GM21529 (cell line): Measurements from ENCODE around the gene NLK.
"Not testable (repeated sequence)": the region's sequence is repeated elsewhere in the genome, so short reads cannot be mapped to it uniquely, and the experiment has no call there.

Experiments
- ATAC-seq: cut with Tn5 transposase; IDR thresholded peaks from one replicate; pipeline ENCODE4 v1.9.1; 2021; ENCODE audit not compliant: unreplicated experiment

The NLK gene

DNA sequence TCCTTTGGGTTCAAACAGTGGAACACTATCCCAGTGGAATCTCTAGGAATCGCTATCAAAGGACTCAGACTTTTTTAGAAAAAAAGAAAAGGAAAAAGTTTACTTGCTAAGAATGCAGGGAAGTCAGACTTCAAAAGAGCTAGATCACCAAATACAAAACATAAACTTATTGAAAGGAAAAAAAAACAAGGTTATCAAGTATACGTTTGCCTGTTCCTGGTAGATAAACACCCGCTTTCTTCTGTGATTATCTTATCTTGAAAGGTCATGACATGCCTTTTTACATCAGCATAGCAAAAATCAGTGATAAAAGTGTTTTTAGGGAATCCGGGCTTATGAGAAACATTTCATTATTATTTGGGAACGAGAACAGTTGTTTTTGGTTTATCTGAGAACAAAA, 147.2 kb downstream of the NLK start:
- ATAC-seq = no peak

DNA sequence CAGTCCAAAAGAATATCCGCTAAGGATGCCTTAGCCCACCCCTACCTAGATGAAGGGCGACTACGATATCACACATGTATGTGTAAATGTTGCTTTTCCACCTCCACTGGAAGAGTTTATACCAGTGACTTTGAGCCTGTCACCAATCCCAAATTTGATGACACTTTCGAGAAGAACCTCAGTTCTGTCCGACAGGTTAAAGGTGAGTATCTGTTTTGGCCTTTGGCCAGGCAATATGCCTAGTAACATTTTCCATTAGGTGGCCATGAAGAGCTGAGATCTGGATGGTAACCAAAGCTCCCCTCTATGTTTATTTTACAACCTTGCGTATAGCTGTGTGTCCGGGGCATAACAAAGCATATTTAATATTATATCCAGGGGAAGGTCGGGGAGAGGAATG, 148.5 kb downstream of the NLK start:
- no peak for ATAC-seq

DNA sequence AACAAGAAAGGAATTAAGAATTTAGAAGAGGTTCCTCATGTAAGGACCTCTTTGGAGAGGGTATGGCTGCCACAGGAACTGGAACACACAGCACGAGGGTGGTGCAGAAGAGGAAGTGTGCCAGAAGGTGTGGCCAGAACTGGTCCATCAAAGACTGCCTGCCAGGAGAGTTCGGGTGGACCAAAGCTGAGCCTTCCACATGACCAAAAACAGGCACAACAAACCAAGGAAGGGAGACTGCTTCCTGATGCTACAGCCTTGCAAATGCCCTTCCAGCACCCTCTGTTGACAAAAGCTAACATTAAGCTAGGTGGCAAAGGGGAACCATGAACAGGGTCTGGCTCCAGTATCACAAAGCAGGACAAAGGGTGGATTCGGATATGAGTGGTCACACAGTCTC, 150.8 kb downstream of the NLK start:
- ATAC-seq = no peak

DNA sequence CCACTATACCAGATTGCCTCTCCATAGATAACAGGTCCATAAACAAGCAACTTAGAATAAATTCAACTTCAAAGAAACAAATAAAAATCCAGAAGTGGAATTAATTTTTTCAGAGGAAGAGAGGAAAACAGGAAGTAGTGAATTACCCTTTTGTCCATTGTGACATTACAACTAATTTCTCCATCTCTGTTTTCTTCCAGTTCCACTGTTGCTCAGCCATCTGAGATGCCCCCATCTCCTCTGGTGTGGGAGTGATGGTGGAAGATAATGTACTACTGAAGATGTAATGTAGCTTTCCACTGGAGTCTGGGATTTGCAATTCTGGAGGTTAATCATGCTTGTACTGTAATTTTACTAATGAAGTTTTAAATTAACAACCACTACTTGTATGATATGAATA, 151.9 kb downstream of the NLK start:
- ATAC-seq = no peak

DNA sequence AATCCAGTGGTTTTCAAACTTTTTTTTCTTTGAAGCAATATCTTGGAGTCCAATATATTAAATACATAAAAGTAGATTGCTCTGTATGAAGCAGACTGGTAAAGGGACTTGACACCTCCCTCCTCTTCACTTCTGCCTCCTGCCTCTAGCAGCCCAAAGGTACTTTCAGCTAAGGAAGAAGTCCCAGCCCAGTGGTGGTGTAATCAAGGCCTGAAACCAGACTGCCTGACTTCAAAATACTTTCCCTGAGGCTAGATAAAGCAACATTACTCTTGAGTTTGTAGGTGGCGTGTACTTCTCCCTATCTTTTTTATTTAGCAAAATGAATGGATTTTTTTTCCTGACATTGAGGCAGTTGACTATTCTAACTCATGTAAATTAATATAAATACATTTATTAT, 154.2 kb downstream of the NLK start:
- no peak for ATAC-seq

DNA sequence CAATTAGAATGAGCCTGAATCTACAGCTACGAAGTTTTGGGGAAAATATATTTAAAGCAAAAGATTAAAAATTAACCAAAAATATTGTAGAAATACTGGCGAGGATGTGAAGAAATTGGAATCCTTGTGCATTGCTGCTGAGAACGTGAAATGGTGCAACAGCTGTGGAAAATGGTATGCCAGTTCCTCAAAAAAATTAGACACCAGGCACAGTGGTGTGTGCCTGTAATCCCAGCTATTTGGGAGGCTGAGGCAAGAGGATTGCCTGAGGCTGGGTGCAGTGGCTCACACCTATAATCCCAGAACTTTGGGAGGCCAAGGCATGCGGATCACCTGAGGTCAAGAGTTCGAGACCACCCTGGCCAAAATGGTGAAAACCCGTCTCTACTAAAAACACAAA, 156.6 kb downstream of the NLK start:
- no peak for ATAC-seq

DNA sequence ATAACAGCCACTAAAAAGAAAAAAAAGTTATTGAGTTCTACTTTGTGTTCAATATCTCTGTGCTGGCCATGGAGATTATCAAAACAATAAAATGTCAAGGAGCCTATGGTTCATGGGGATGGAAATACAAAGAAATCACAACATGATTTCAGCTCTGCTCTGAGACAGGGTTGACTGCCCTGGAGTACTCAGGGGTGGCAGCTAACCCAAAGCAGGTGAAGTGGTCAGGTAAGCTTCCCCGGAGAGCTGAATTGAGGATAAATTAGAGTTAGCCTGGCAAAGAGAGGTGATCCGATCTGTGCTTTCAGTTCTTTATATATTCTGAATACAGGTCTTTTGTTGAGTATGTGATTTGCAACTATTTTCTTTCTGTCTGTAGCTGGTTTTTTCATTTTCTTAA, 157.3 kb downstream of the NLK start:
- no peak for ATAC-seq

DNA sequence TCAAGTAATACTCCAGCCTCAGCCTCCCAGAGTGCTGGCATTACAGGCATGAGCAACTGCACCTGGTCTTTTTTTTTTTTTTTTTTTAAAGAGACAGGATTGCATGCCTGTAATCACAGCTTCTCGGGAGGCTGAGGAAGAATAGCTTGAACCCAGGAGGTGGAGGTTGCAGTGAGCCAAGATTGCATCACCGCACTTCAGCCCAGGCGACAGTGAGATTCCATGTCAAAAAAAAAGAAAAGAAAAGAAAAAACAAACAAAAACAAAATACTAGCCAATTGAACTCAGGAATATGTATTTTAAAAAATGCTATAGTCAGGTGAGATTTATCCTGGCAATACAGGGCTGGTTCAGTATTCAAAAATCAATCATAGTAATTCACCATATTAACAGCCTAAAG, 158.8 kb downstream of the NLK start:
- ATAC-seq = no peak

DNA sequence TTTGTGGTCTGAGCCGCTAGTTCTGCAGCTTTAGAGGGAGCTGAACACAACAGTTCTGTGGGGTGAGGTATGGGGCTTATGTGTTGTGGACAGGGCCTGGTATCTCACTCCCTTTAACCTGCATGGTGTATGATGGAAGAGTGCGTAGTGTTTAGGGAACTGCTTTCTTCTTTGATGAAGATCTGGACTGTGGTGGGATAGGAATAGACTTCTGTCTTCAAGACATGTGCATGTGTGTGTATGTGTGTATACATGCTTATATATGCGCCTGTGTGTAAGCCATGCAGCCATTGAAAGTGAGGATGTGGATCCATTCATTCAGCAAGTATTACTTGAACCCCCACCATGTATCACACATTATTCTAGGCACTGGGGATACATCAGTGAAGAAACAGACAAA, 161.8 kb downstream of the NLK start:
- ATAC-seq = no peak

DNA sequence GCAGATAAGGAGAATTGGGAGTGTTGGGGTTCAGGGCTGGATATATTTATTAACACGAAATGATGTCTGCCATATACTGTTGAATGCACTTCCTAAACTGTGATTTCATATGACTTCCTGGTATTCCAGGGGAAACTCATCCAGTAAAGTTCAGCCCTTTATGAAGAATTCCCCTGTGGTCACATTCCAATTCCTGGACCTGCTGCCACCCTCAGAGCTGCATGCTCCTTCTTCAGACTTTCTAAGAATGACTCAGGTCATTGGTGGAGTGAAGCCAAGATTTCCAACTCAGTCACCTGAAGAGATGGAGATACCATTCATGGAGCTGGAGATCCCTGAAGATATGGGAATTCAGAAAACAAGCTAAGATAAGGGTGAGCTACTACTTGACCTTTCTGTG, 162.3 kb downstream of the NLK start:
- ATAC-seq = no peak

DNA sequence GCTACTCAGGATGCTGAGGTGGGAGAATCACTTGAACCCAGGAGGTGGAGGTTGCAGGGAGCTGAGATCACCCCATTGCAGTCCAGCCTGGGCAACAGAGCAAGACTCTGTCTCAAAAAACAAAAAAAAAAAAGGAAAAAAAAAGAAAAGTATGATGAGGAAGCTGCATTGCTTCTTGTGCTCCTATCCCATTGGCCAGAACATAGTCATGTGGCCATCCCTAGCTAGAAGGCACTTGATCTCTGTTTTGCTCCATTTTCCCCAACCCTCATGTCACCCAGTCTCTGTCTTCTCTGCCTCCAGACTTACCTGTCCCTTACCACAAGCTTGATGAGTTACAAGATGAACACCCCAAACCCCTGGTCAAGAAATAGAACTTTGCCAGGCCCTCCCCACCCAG, 163.8 kb downstream of the NLK start:
- ATAC-seq = no peak

DNA sequence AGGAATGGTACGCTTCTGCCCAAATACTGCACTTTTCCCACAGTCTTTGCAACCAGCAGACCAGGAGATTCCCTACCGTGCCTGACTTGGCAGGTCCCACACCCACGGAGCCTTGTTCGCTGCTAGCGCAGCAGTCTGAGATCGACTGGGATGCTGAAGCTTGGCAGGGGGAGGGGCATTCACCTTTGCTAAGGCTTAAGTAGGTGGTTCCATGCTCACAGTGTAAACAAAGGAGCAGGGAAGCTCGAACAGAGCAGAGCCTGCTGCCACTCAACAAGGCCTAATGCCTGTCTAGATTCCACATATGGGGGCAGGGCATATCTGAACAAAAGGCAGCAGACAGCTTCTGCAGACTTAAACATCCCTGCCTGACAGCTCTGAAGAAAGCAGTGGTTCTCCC, 169.3 kb downstream of the NLK start:
- no peak for ATAC-seq

DNA sequence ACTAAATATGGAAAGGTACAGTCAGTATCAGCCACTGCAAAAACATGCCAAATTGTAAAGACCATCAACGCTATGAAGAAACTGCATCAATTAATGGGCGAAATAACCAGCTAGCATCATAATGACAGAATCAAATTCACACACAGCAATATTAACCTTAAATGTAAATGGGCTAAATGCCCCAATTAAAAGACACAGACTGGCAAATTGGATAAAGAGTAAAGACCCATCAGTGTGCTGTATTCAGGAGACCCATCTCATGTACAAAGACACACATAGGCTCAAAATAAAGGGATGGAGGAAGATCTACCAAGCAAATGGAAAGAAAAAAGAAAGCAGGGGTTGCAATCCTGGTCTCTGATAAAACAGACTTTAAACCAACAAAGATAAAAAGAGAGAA, 171.1 kb downstream of the NLK start:
- ATAC-seq = not testable (repeated sequence)

DNA sequence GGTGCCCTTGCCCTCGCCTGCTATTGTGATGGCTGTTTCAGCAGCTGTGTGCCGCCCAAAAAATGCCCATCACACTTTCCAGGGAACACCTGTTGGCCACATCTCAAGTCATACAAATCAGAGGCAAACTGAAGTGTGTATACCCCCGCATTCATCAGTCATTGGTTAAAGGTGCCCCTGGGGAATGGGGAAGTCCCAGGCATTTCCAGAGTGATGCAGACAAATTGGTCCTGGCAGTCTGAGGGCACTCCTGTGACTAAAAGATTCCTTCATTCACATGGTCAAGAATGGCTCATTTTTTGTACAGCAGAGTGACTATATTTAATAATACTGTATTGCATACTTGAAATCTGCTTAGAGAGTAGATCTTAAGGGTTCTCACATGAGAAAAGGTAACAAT, 173.6 kb downstream of the NLK start:
- no peak for ATAC-seq

DNA sequence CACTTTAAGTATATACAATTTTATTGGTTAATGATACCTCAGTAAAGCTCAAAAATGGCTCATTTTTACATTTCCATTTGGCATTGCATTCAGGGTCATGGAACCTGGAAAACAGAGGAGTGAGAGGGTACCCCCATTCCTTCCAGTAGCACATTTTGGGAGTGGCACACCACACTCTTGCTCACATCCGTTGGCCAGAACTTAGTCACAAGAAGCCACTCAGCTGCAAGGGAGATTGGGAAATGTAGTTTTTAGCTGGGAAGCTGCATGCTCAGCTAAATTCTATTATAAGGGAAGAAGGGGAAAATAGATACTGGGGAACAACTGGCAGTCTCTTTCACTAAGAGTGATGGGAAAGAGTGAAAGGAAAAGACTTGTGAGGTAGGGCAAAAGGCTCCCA, 174.1 kb downstream of the NLK start:
- no peak for ATAC-seq

DNA sequence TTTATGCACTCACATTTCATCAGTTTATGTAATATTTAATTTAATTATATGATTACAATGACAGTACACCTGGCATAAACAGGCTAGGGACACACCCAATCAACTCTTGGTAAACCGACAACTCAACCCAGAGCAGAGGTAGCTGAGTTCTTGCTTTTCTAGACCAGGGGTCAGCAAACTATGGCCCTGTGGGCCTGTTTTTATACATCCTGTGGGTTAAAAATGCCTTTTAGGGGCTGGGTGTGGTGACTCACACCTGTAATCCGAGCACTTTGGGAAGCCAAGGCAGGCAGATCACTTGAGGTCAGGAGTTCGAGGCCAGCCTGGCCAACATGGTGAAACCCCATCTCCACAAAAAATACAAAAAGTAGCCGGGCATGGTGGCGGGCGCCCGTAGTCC, 177.3 kb downstream of the NLK start:
- no peak for ATAC-seq

DNA sequence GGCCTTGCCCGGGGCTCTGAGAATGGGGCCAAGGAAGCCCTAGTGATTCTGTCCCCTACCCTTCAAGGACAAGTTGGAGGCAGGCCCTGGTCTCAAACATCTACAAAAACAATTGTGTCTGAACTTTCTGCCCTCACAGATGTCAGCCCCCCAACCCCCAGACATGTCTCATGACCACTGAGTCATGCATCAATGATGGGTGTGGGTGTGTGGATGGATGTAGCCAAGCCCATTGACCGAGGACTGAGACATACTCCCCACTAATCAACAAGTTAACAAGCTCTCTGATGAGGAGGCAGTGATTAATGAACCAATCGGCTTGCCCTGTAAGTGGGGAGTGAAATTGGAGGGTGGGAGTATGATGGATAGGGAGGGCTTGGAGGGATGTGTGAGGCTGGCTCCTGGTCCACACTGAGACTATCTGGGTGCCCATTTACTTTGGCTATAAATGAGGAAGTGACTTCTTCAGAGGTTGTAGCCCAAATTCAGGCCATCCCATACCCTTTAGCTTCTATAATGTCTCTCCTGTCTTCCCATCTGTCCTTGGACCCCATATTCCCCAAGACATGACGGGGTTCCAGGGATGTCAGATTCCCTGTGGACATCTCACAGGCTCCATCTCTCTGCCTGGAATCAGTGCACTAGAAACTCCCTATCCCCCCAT, 179.4 kb downstream of the NLK start:
- no peak for ATAC-seq

DNA sequence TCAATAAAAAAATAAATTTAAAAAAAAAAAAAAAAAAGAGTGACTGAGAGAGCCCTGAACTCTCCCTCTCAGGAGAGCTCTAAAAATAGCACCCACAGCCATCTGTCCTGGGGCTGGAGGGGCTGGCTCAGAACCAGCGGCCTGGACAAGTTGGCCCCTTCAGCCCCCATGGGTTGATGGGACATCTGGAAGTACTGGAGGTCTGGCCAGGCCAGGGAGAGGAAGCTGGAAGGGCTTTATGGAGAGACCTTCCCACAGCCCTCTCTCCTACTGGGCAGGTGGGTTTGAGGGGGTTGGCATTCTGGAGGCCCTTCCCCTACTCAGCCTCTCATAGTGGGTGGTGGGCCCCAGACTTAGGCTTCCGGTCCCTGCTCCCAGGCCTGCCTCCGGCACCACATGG, 182.8 kb downstream of the NLK start:
- no peak for ATAC-seq

DNA sequence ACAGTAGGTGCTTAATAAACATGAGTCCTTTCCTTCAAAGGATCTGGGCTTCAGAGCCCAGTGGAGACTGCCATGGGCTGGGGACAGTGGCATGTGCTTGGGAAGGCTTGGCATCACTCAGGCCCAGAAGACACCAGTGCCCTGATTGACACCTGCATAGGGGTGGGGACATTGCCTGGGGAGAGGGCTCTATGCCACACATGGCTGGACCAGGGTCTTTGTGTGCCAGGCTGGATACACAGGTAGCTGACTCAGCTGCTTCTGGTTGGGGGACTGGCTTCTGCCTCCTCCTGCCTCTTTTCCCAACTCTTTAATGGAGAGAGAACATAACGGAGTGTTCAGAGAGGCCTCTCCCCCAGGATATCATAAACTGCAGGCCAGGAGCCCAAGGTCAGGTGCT, 183.4 kb downstream of the NLK start:
- ATAC-seq = no peak

DNA sequence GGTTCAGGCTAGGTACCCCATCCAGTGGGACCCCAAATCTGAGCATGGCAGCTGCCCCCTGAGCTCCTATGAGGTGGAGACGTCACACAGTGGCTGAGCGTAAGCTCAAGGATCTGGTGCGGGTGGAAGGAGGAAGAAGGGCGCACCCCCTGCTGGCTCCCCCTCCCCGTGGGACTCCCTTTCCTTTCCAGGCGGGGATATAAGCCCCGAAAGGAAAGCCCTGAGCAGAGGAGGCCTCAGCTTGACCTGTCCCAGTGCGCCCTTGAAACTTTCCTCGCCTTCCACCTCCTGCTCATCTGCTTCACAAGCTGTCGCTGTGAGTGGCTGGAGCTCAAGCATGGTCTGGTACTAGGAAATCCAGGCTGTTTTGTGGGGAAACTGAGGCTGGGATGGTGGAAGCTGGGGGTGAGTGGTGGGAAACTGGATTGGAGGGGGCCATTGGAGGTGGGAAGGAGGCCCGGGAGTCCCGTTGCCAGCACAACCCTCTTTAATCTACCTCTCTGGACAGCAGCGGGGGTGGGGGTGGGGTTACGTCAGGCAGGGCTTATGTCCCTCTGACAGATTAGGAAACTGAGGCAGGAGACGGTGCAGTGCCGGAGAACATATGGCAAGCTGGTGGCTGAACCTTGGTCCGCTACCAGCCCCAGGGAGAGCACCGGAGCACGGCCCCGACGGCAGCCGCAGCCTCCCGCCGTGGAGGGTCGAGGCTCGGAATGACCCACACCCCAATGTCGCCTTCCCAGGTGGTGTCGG, 184.3 kb downstream of the NLK start:
- no peak for ATAC-seq

DNA sequence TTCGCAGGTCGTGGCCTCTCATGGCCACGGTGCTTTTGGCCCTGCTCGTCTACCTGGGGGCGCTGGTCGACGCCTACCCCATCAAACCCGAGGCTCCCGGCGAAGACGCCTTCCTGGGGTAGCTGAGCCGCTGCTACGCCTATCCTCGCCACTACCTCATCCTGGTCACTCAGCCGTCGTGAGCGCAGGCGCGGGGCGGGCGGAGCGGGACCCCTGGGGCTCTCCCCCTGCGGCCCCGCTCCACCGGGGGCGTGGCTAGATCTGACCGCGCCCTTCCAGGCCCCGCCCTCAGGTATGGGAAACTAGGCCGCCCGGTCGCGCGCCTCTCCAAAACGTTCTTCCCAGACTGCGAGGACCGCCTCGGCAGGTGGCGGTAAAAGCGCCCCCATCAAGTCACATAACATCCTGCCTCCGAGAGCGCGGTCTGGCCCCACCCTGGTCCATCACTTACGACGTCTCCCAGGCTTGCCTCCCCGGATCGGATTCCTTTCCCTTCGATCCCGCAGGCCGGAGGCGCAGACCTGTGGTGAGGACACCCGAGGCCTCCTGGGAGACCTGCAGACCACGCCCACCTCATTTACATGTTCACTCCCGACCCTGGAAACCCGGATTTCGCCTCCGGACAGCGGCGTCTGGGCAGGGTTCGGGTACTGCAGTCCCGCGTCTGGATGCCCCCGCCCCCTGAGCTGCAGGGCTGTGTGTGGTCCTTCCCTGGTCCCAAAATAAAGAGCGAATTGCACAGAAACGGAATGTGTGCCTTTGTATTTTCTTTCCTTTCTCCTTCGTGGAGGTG, 185.0 kb downstream of the NLK start:
- ATAC-seq = no peak
